GM21360 (cell line): ENCODE measurements around the gene ASIP.
"Not testable (repeated sequence)": the region's sequence is repeated elsewhere in the genome, so short reads cannot be mapped to it uniquely, and the experiment has no call there.

Experiments used
- ATAC-seq: cut with Tn5 transposase; IDR thresholded peaks from one replicate; pipeline ENCODE4 v1.9.1; 2021; ENCODE audit warnings: mild to moderate bottlenecking, moderate library complexity; ENCODE audit not compliant: unreplicated experiment

ASIP gene, protein sequence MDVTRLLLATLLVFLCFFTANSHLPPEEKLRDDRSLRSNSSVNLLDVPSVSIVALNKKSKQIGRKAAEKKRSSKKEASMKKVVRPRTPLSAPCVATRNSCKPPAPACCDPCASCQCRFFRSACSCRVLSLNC

DNA sequence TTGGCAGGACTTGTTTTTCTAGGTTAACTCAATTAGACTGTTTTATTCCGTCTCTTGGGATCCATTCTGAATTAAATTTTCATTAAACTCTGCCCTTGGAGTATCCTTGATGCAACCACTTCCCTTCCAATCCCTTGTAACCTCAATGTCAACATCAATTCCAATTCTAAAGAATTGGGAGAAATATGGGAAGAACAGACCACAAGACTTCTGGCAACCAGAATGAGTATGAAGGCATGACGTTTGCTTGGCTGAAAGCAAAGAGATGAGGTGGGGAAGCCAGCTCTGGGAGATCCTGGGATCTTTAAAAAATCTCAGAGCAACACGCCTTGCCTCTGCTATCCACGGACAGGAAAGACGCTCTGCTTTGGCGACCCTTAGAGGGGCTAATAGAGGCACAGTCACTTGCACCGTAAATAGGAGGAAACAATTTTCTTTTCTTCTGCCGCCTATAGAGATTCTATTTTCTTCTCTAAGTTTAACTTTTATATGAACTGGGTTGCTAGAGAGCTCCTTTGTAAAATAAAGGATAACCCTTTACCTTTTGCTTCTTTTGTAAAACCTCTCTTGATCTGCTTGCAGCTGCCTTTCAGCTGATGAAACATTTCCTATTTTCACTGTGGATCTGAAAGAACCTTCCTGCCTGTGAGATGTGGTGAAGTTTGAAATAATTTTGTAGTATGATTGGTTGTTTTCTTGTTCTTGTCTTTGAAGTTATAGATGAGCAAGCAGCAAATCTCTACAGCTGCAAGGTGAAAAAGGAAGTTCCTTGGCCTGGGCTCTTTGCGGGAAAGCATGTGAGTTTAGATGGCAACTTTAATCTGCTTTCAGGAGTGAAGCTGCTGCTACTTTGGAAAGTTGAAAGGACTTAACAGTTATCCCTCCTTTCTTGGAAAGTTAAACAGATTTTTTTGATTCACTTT is at the start of gene ASIP:
Gene ASIP, plus strand, starts transcription at position 731 of the 923 bp plus-strand sequence. CDS start 18,952 bp downstream, outside the sequence.
- no peak for ATAC-seq

DNA sequence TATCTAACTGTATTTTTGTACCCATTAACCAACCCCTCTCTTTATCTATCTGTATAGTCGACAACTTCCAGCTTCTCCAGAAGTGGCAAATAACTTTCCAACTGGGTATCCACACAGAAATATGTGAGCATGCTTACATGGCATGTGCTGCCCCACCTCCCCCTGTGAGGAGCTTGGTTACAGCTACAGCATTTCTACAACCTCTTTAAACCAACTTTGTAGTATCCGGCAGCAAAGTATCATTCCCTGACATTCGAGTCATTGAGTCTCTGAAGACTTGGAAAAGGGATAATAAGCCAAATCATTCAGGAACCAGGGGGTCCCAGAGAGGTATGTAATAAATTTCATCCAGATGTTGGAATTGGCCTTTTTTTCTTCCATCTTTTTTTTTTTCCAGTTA is 48.2 kb upstream of the ASIP start:
- ATAC-seq = no peak

DNA sequence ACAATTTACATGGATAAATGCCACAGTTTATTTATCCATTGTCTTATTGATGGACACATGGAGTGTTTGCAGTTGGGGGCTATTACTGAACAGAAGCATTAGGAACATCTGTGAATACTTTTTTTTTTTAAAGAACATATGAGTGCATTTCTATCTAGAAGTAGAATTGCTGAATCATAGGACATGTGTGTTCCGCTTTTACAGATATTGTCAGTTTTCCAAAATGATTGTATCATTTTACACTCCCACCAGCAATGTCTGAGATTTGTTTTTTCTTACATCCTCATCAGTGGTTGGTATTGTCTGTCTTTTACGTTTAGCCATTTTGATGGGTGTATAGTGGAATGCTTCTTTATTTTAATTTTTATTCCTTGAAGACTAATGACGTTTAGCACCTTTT is 42.0 kb upstream of the ASIP start:
- ATAC-seq = no peak

DNA sequence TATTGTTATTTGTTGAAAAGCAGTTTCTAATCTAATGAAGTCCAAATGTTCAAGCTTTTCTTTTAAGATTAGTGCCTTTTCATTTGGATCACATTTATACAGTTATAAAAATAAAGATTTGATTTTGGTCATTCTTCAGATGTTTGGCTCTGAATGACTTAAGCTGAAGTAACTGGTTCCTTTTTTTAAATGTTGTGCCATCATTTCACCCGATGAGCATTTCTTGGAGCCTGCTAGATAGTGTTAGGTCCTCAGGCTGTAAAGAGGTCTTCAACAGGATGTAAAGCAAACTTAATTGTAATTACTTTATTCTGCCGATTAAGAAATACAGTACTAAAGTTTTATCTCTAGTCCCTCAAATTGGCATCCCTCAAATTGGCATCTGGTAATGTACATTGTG is 41.2 kb upstream of the ASIP start:
- ATAC-seq = no peak

DNA sequence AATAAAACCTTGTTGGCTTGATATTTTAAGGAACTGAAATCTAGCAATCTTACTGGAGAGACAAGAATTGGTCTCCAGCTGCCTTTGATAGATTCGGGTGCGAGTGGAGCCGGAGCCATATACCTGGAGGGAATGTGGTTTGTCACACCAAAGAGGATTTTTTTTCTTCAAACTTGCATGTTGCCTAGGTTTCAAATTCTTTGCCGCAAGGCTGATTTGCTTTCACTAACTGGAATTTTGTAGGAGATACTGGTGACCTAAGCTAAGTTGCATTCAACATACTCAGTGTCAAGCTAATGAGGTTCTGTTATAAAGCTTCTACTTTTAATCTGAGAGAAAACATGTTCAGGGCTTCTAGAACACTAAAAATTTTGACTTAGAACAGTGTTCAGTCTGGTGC is 39.7 kb upstream of the ASIP start:
- no peak for ATAC-seq

DNA sequence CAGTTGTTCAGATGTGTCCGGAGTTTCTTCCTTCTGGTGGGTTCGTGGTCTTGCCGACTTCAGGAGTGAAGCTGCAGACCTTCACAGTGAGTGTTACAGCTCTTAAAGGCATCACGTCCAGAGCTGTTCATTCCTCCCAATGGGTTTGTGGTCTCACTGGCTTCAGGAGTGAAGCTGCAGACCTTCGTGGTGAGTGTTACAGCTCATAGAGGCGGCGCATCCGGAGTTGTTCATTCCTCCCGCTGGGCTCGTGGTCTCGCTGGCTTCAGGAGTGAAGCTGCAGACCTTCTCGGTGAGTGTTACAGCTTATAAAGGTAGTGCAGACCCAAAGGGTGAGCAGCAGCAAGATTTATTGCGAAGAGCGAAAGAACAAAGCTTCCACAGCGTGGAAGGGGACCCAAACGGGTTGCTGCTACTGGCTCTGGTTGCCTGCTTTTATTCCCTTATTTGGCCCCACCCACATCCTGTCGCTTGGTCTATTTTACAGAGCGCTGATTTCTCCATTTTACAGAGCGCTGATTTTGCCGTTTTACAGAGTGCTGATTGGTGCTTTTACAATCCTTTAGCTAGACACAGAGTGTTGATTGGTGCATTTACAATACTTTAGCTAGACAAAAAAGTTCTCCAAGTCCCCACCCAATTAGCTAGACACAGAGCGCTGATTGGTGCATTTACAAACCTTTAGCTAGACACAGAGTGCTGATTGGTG is 35.9 kb upstream of the ASIP start:
- ATAC-seq = not testable (repeated sequence)

DNA sequence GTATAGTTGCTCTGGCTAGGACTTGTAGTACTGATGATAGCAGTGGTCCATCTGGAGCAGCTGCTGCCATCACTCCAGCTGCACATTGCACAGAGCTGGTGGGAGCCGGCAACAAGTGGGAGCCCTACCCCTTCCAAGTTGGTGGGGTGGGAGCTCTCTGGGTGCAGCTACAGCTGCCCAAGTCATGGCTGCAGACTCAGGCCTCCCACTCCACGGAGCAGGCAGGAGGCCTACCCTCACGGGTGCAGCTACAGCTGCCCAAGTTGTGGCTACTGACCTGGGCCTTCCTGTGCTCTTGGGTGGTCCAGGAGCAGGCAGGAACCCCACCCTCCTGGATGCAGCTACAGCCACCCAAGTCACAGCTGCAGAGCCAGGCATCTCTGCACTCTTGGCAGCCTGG is 32.1 kb upstream of the ASIP start:
- ATAC-seq = no peak

DNA sequence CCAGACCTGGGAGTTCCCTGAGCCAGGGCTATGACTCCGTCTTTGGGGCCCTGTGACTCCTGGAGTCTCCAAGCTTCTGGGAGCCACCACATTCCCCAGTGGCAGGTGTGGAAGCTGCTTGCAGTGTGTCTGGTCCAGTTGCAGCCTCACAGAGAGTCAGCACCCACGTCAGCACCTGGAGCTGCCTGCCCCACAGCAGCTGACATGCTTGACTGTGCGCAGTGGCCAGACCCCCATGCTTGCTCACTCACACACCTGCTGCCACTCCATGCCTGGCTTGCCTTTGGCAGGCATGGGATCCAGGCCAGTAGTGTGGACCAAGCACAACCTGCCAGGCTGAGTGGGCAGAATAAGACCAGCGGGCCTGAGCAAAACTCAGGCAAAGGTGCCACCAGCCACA is 31.0 kb upstream of the ASIP start:
- ATAC-seq = no peak

DNA sequence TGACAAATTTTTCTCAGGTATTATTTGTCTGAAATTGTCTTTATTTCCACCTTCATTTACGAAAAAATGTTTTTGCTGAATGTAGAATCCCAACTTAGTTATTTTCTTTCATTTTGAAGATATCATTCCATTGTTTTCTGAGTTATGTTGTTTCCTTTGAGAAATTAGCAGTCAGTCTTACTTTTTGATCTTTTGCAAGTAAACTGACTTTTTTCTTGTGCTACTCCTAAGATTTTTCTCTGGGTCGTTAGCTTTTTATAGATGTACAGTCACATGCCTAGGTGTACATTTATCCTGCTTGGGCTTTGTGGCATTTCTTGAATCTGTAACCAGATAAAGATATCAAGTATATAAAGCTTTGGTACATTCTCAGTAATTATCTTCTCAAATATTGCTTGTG is 29.6 kb upstream of the ASIP start:
- ATAC-seq = no peak

DNA sequence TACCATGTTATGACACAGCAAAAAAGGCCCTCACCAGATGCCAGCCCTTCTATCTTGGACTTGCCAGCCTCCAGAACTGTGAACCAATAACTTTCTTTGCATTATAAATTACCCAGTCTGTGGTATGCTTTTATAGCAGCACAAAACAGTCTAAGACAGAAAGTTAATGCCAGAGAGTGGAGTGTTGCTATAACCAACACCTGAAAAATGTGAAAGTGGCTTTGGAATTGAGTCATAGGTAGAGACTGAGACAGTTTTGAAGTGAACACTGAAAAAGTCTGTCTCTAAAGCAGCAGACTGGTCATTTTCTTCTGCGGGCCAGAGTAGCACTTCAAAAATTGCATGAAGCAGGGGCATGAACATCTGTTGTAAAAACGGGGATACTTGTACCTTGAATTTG is 28.0 kb upstream of the ASIP start:
- ATAC-seq = no peak

DNA sequence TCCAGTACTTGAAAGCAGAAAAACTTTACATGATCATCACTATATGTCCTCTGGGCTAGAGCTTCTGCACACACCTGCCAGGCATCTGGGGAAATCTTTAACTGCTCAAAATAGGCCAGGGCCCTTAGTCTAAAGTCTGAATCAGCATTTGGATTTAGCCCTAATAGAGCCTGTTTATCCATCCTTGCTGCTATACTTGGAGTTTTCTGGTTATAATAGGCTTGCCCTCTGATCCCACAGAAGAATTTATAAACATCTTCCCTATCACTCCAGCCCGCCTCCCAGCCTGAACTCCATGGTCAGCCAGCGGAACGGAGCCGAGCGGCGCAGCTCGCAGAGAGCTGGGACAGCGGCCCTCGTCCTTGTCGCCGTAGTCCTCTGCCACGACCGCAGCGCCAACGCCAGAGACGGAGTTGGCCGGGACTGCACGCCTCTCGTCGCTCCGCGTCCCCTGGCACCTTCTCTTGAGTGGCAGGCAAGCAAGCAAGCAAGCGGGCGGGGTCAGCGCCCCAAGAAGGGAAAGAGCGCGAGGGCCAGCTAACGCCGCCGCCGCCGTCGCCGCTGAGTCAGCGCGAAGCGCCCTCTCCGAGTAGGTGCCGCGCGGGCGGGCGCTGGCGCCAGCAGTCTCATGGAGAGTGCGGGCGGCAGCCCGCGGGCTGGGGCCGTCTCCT is 25.4 kb upstream of the ASIP start:
- ATAC-seq = no peak

DNA sequence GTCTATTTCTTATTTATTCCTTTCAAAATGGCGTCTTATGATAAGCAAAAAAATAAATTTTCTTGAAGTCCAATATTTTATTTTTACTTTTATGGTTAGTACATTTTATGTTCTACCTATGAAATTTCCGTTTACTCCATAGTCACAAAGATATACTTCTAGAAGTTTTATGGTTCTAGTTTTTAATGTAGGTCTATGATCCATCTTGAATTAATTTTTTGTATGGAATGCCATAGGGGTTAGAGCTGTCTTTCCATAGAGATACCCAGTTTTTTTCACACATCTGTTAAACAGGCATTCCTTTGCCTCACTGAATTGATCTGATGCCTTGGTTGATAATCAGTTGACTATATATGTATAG is 24.9 kb upstream of the ASIP start:
- no peak for ATAC-seq

DNA sequence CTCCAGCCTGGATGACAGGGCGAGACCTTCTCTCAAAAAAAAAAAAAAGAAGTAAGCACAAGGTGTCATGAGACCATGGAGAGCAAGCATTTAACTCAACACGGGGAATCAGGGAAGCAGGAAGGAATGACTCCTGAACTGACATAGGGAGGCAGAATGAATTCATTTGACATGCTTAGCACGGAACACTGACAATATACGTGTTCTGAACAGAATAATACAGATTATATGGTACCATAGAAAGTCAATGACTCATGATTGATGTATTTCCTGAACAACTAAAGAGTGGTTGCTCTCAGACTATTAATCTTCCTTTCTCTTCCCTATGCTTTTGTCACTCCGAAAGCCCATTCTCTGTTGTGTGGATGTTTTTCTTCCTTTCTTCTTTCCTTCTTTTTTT is 20.7 kb upstream of the ASIP start:
- no peak for ATAC-seq

DNA sequence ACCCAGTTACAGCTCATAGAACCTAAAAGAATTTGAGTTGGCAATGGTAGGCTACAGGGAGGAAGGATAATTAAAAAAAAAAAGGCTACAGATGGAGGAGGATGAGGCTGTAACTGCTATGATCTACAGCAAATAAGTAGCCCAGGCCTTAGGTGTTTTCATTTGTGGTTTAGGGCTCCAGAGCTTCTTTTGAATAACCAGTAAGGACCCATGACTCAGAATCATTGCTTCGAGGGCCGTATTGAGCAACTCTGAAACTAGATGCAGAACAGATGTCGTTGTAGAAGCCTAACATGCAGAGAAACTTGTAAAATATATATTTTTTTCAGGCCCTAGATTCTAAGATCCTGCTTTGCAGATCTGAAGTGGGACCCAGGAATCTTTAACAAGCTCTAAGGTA is 19.0 kb upstream of the ASIP start:
- ATAC-seq = no peak

DNA sequence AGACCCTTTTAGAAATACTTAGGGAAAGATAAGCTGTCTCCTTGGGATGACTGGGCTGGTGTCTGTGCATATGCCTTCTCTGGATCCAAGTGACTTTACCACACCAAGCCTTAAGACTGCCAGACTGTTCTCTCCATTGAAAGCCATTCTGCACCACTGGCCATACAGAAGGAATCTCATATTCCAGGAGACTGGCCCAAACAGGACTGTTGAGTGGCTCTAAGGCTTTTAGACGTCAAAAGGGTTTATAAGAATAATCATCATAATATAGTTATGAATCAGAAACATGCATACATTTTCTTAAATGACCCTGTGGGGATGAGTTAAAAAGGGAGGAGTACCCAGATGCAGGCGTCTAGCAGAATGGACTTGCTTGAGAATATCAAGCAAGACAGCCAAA is 17.0 kb upstream of the ASIP start:
- not testable (repeated sequence) for ATAC-seq

DNA sequence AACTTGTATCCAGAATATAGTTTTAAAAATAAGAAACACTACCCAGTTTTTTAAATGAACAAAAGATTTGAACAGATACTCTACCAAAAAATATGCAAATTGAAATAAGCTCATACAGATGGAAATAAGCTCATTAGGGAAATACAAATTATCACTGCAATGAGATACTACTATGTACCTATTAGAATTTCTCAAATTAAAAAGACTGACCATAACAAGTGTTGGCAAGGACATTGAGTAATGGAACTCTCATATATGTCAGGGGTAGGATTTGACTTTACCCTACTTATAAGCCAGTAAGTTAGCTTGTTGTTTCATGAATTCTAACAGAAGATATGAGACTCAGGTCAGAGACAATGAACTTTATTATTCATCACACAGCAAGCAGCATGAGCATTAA is 9.6 kb upstream of the ASIP start:
- ATAC-seq = no peak

DNA sequence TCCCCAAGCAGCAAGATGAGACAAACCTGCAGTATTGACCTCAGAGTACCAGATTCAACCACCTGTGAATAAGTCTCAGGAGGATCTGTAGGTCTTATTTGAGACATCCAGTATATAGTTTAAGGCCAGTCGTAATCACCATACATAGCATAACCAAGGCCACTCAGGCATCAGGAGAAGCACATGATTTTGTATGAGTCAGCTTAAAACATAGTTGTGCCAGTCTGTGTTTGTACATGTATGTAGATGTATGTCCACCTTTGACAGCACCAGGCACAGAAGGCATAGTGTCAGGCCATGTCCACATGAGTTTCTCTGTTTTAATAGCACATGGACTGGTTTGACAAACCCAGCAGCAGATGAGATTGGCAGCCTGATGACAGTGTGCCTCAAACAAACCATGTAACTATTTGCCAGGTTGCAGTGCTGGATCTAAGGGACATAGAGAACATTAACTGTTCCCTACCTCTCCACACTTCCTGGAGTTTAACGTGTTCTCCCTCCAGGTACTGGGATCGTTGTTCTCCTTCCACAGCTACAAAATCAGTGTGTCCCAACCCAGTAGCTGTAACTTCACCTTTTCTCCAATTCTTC is 8.6 kb upstream of the ASIP start:
- no peak for ATAC-seq

DNA sequence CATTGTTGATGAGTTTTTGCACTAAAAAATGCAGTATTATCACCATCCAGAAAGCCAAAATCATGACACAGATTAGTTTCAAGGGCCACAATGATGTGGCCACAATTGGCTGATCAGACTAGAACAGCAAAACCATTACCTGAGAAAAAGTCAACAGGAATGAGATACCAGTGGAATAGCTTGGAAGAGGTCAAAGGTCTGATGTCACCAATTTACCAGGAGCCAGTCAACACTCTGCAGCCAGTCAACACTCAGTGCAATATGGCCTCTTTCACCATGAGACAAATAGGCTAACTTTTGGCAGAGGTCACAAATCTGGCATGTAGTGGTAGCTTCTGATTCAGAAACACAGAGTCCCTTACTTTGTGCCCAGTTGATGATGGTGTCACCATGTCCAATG is 7.5 kb upstream of the ASIP start:
- ATAC-seq = no peak

DNA sequence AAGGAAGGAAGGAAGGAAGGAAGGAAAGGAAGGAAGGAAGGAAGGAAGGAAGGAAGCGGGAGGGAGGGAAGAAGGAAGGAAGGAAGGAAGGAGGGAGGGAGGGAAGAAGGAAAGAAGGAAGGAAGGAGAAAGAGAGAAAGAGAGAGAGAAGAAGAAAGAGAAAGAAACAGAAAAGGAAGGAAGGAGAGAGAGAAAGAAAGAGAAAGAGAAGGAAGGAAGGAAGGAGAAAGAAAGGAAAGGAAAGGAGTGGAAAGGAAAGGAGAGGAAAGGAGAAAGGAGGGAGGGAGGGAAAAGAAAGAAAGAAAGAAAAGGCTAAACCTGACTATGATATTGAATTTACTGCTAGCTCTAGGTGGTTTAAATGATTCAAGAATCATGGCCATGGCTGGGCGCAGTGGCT is 5.3 kb upstream of the ASIP start:
- no peak for ATAC-seq

DNA sequence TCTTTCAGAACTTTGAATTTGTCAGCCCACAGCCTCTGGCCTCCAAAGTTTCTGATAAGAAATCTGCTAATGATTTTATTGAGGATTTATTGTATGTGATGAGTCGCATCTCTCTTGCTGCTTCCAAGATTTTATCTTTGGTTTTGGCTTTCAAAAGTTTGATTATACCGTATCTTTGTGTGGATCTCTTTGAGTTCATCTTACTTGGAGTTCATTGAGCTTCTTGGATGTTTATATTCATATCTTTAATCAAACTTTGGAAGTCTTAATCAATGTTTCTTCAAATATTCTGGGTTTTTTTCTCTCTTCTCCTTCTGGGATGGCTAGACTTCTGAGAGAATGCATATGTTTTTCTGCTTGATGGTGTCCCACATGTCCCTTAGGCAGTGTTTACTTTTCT is 3.3 kb upstream of the ASIP start:
- ATAC-seq = no peak

DNA sequence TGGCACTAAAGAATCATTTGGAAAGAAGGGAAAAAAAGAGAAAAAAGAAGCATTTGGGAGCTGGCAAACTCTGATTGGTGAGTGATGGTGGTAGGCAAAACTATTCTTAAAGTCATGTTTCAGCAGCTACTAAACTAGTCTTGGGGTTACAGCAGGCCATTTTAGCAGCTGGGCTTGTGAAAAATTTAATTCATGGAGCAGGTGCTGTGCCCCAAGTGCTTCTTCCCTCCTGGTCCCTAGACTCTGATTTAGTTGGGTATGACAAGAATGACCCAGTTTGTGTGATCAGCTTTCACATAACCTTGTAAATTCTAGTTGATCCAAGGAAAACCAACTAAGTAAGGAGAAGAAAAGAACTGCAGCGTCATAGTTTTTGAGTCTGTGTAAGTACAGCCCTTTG is 1.1 kb upstream of the ASIP start:
- ATAC-seq = no peak
